ENCODE measurements around the gene BCL2L1.
A peak's percentile ranks its signal among the peaks of the same experiment; 100 is the strongest.

BCL2L1 gene

GRCh38 chr20:31681128-31681727 is 41.4 kb downstream of the BCL2L1 start:
- Histone ChIP-seq H3K27ac (no peak overlapping the region), H3K36me3 (peaks cover 89% of the 10 kb centered on the region)

DNA sequence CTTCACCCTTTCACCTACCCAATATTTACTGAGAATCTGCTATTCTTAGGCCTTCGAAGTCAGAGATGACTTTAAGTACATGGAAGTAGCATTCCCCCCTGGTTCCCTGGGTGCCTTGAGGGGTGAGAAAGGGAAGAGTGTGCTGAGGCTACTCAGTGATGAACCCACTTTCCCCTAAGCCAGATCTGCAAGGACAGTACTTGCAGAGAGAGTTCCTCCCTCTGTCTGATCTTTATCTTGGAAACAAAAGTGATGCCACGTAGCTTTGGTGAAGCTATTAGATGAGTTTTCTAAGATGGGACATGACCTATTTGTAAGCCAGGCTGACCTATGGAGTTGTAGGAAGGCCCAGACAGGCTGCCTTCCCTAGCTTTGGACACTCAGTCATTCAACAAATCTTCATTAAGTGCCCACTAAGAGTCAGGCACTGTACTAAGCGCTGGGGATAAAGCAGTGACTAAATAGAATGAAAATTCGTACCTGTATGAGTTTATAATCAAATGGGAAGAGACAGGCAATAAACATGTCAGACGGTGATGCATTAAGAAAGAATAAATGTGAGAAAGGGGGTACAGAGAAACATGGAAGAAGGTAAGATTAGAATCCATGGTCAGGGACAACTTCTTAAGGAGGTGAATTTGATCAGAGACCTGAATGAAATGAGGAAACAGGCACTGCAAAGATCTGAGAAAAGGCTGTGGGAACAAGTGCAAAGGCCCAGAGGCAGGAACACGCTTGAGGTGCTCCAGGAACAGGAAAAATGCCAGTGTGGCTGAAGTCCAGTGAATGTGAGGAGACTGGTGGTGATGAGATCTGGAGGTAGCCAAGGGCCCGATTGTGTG is 42.2 kb downstream of the BCL2L1 start:
- H3K27ac ChIP-seq, result no peak overlapping the region
- DNase-seq, result no peak

More at GRCh38 chr20:31681128-31681727, 41.4 kb downstream of the BCL2L1 start:
- no peak overlapping the region for H3K4me3 ChIP-seq (ENCODE audit: low read depth, low read length)
- TF ChIP-seq CTCF (IDR thresholded peaks at IDR 0.05; ENCODE audit: low read depth, low read length), result no peak
- H3K27me3 ChIP-seq (ENCODE audit: insufficient read depth, low read depth, severe bottlenecking), result no peaks in the 10 kb centered on the region
- DNase-seq, result no peak
- H3K9me3 ChIP-seq (ENCODE audit: severe bottlenecking), result no peaks in the 10 kb centered on the region

DNA sequence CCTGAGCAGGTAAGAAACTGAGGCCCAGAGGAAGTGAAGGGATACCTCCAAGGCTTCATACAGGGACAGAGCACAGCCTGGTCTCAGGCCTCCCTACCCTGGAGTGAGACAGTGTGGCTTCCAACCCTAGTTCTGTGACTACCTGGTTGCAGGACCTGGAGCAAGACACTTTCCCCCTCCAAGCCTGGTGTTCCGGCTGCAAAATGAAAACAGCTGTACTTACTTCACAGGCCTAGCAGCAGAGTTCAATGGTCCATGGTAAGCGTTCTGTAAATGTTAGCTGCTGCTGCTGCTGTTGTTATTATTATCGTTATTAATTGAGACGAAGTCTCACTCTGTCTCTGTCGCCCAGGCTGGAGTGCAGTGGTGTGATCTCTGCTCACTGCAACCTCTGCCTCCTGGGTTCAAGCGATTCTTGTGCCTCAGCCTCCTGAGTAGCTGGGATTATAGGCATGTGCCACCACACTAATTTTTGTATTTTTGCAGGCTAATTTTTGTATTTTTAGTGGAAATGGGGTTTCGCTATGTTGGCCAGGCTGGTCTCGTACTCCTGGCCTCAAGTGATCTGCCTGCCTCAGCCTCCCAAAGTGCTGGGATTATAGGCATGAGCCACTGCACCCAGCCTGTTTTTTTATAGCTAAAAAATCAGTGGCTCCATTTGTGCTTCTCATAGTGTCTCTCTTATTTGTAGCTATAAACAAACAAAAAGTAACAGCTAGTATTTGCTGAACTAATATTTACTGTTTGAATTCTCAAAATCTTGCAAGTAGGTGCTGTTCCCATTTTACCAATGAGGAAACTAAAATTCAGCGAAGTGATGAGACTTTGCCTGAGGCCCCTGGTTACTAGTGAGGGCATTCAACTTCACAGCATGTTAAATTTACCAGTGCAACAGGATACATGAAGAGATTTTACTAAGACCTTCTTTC is 43.0 kb downstream of the BCL2L1 start:
- Histone ChIP-seq H3K36me3 (peaks cover 90% of the 10 kb centered on the region), H3K4me3 (ENCODE audit: low read depth, low read length) (no peak overlapping the region), H3K9me3 (ENCODE audit: severe bottlenecking) (no peaks in the 10 kb centered on the region), H3K27ac (peak overlapping the region; percentile 66), H3K27me3 (ENCODE audit: insufficient read depth, low read depth, severe bottlenecking) (no peaks in the 10 kb centered on the region)
- DNase-seq, result no peak
- TF ChIP-seq CTCF (IDR thresholded peaks at IDR 0.05; ENCODE audit: low read depth, low read length), result no peak

More for the DNA sequence above, 42.2 kb downstream of the BCL2L1 start:
- Histone ChIP-seq H3K4me3 (ENCODE audit: low read depth, low read length) (no peak overlapping the region), H3K36me3 (peaks cover 88% of the 10 kb centered on the region), H3K27me3 (ENCODE audit: insufficient read depth, low read depth, severe bottlenecking) (no peaks in the 10 kb centered on the region), H3K9me3 (ENCODE audit: severe bottlenecking) (no peaks in the 10 kb centered on the region)
- no peak for TF ChIP-seq CTCF (IDR thresholded peaks at IDR 0.05; ENCODE audit: low read depth, low read length)

GRCh38 chr20:31678389-31679356 is 44.0 kb downstream of the BCL2L1 start:
- H3K9me3 ChIP-seq (ENCODE audit: severe bottlenecking), result no peaks in the 10 kb centered on the region
- H3K36me3 ChIP-seq, result peaks cover 89% of the 10 kb centered on the region
- no peak for TF ChIP-seq CTCF (IDR thresholded peaks at IDR 0.05; ENCODE audit: low read depth, low read length)
- H3K27me3 ChIP-seq (ENCODE audit: insufficient read depth, low read depth, severe bottlenecking), result no peaks in the 10 kb centered on the region
- peak overlapping the region; percentile 66 for H3K27ac ChIP-seq
- DNase-seq, result peak; percentile 28
- no peak overlapping the region for H3K4me3 ChIP-seq (ENCODE audit: low read depth, low read length)

Data from WERI-Rb-1 (cell line).